ENCODE results near the gene CYSRT1.

The CYSRT1 gene

DNA sequence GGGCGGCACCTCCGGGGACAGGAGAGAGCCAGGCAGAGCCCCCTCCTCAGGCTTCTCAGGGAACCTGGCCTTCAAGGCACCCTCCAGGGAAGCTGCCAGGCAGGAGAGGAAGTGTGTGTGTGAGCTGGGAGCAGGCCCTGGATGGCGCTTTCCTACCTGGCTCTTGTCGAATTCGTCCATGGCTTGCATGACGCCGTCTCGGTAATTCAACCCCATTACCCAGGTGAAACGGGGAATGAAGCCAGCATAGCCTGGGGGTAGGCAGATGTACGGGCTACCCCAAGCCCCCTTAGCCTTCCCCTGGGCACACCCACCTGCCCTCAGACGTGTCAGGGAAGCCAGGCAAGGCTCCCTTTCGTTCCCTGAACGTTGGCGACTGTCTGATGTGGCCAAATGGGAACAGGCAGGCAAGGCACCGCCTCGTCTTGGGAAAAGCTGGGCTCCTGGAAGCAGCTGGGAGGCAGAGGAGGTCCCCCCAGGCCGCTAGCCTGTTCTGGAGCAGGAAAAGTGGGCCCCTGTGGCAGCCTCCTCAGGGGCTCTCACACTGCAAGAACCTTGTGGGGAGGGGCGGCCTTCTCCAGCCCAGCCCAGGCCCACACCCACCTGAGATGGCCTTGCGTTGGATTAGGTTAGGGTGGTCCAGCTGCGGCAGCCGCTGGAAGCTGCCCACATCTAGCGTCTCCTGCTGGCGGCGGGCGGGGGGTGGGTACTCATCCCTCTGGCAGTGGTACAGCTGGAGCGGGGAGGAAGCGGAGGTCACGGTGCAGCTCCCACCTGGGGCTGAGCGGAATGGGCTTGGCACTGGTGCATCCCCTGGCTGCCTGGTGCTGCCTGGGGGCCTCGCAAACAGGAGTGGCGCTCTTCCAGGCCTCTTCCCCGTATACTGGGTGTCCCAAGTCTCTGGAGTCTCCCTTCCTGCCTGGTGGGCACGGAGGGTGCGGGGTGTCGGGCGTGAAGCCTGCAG, 19.8 kb downstream of the CYSRT1 start:
- TF ChIP-seq, protein P1, sequence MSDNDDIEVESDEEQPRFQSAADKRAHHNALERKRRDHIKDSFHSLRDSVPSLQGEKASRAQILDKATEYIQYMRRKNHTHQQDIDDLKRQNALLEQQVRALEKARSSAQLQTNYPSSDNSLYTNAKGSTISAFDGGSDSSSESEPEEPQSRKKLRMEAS (IDR thresholded peaks at IDR 0.05) = no peak
- TF ChIP-seq ZBTB7A (IDR thresholded peaks at IDR 0.05; ENCODE audit: low read depth) = no peak
- no peak for TF ChIP-seq TEAD4 (IDR thresholded peaks at IDR 0.05)
- no peak for TF ChIP-seq EP300 (IDR thresholded peaks at IDR 0.05; ENCODE audit: borderline replicate concordance)
- TF ChIP-seq CREB1 (IDR thresholded peaks at IDR 0.05; ENCODE audit: low read depth) = no peak
- no peak for TF ChIP-seq EGR1 (IDR thresholded peaks at IDR 0.05)
- no peak for TF ChIP-seq RAD21 (IDR thresholded peaks at IDR 0.05; ENCODE audit: low read depth)
- TF ChIP-seq, protein P2, sequence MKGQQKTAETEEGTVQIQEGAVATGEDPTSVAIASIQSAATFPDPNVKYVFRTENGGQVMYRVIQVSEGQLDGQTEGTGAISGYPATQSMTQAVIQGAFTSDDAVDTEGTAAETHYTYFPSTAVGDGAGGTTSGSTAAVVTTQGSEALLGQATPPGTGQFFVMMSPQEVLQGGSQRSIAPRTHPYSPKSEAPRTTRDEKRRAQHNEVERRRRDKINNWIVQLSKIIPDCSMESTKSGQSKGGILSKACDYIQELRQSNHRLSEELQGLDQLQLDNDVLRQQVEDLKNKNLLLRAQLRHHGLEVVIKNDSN (IDR thresholded peaks at IDR 0.05) = no peak
- no peak for TF ChIP-seq YY1 (IDR thresholded peaks at IDR 0.05; ENCODE audit: low read depth)
- no peak for TF ChIP-seq NFIC (IDR thresholded peaks at IDR 0.05)
- TF ChIP-seq CEBPB (IDR thresholded peaks at IDR 0.05) = no peak
- no peak for TF ChIP-seq TAF1 (IDR thresholded peaks at IDR 0.05; ENCODE audit: low read depth)
- TF ChIP-seq TCF12 (IDR thresholded peaks at IDR 0.05; ENCODE audit: low read depth) = no peak
- TF ChIP-seq FOXM1 (IDR thresholded peaks at IDR 0.05; ENCODE audit: borderline replicate concordance, low read depth) = no peak

DNA sequence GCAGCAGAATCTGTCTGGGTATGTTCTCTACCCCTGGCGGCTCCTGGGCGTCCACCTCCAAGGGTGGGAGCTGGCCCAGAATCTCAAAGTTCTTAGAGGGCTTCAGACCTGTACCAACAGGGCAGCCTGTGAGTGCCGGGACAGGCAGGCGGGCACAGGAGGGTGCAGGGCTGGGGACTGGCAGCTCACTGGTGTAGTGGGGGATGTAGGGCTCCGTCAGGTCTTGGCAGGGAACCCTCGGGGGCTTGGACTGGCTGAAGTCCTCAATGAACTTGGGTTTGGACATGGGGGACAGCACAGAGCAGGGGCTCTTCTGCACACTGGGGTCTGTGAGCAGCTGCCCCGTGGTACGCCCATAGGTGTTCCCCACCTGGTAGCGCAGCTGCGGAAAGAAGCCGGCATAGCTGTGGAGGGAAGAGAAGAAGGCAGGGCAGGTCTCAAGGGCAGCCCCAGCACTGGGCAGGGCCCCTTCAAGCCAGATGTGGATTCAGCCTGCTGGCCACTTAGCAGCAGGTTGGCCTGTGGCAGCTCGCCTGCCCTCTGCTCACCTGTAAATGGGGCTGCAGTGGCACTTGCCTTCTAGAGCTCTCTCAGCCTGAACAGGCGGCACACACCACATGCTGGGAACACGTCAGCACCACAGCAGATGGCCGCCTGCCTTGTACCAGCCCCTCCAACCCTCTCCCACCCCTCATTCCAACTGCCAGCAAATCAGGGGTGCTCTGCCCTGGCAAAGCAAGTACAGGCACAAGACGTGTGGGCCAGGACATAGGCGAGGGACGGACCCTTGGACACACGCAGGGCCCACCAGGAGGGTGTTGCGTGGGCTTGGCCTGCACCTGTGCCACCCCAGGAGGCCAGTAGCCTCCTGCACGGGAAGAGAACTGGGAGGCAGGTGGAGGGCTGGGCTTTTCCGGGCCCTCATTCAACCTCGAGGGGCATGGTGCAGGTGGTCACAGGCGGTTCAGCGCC, 20.8 kb downstream of the CYSRT1 start:
- TF ChIP-seq, protein P3, sequence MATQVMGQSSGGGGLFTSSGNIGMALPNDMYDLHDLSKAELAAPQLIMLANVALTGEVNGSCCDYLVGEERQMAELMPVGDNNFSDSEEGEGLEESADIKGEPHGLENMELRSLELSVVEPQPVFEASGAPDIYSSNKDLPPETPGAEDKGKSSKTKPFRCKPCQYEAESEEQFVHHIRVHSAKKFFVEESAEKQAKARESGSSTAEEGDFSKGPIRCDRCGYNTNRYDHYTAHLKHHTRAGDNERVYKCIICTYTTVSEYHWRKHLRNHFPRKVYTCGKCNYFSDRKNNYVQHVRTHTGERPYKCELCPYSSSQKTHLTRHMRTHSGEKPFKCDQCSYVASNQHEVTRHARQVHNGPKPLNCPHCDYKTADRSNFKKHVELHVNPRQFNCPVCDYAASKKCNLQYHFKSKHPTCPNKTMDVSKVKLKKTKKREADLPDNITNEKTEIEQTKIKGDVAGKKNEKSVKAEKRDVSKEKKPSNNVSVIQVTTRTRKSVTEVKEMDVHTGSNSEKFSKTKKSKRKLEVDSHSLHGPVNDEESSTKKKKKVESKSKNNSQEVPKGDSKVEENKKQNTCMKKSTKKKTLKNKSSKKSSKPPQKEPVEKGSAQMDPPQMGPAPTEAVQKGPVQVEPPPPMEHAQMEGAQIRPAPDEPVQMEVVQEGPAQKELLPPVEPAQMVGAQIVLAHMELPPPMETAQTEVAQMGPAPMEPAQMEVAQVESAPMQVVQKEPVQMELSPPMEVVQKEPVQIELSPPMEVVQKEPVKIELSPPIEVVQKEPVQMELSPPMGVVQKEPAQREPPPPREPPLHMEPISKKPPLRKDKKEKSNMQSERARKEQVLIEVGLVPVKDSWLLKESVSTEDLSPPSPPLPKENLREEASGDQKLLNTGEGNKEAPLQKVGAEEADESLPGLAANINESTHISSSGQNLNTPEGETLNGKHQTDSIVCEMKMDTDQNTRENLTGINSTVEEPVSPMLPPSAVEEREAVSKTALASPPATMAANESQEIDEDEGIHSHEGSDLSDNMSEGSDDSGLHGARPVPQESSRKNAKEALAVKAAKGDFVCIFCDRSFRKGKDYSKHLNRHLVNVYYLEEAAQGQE (IDR thresholded peaks at IDR 0.05; ENCODE audit: low read depth) = no peak
- no peak for TF ChIP-seq EGR1 (IDR thresholded peaks at IDR 0.05)
- TF ChIP-seq CEBPB (IDR thresholded peaks at IDR 0.05) = no peak
- TF ChIP-seq YY1 (IDR thresholded peaks at IDR 0.05; ENCODE audit: low read depth) = no peak
- no peak for TF ChIP-seq CREB1 (IDR thresholded peaks at IDR 0.05; ENCODE audit: low read depth)
- TF ChIP-seq ZBTB7A (IDR thresholded peaks at IDR 0.05; ENCODE audit: low read depth) = no peak
- TF ChIP-seq, protein P2 (IDR thresholded peaks at IDR 0.05) = no peak

DNA sequence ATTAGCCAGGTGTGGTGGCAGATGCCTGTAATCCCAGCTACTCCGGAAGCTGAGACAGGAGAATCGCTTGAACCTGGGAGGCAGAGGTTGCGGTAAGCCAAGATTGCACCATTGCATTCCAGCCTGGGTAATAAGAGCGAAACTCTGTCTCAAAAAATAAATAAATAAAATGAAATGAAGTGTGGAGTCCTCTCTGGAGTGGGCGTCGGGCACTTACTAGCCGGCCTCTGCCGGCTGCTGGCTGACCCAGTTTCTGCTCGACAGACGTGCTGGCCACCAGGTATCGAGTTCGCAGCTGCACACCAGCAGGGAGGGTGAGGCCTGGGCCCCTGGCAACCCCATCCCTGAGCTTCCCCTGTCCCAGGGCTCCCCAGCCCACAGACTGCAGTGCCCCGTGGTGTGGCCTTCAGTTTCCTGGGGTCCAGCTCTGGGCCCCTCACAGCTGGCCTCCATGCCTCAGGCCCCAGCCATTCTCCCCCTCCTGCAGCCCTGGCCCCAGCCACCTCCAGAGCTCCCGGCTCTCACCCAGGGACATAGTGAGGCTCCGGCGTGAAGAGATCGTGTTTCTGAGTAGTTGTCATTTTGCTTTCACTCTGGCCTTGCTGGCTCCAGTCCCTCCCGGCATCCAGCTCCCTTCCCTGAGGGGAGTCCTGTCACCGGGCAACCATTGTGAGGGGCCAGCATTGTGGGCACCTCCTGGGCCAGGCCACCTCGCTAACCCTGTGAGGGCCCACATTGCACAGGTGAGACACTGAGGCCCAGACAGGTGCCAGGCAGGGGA, 22.4 kb downstream of the CYSRT1 start:
- TF ChIP-seq CREB1 (IDR thresholded peaks at IDR 0.05; ENCODE audit: low read depth) (no peak), TCF12 (IDR thresholded peaks at IDR 0.05; ENCODE audit: low read depth) (no peak)

DNA sequence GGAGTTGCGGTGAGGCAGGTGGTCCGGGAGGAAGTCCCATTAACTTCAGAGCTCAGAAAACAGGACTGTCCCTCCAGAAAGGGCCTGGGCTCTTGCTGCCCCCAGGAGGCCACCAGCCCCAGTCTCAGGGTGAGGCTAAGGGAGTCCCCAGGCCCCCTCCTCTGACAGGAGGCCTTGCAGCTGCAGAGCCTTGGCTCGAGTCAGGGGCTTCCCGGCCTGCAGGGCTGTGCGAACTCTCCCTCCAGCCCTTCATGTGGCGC, 22.9 kb downstream of the CYSRT1 start:
- TF ChIP-seq TAF1 (IDR thresholded peaks at IDR 0.05; ENCODE audit: low read depth) (no peak), CREB1 (IDR thresholded peaks at IDR 0.05; ENCODE audit: low read depth) (no peak), TCF12 (IDR thresholded peaks at IDR 0.05; ENCODE audit: low read depth) (no peak), TEAD4 (IDR thresholded peaks at IDR 0.05) (no peak), EGR1 (IDR thresholded peaks at IDR 0.05) (no peak), FOXM1 (IDR thresholded peaks at IDR 0.05; ENCODE audit: borderline replicate concordance, low read depth) (no peak)
- TF ChIP-seq, protein P2 (IDR thresholded peaks at IDR 0.05) = no peak

DNA sequence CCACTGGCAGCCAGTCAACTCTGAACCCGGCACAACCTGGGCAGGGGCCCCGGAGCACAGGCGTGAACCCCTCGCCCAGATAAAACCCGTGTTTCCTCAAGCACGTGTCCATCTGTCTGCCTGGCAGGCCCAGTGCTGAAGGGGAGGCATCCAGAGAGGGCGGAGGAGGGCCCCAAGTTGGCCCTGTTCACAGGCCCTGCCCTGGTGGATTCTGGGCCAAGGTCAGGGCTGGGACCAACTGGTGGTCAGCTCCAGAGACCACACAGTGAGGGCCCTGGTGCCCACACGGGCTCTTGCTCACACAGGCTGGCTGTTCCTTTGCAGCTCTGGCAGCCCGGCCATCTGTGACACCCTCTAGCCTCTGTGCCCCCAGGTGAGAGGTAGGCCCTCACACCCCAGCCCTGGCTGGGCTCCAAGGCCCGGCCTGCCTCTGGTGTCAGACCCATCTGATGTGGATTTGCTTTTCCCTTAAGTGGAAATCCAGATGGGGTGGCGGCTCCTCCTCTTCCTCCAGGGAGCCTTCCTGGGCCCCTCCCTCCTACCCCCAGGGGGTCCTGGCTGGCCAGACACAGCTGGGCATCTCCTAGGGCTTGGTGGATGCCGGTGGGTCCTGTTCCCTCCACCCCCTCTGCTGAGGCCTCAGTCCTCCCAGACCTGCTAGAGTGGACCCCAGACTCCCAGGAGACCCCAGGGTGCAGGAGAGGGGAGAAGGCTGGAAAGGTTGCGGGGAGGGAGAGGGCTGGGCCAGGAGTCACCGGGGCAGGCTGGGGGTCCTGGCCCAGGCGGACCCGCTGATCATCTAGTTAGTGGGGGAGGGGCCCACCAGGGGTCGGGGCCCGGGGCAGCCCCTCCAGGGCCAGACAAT, 25.6 kb downstream of the CYSRT1 start:
- TF ChIP-seq, protein P2 (IDR thresholded peaks at IDR 0.05) = no peak
- no peak for TF ChIP-seq TEAD4 (IDR thresholded peaks at IDR 0.05)
- no peak for TF ChIP-seq NFIC (IDR thresholded peaks at IDR 0.05)
- no peak for TF ChIP-seq CREB1 (IDR thresholded peaks at IDR 0.05; ENCODE audit: low read depth)
- TF ChIP-seq FOXM1 (IDR thresholded peaks at IDR 0.05; ENCODE audit: borderline replicate concordance, low read depth) = no peak
- TF ChIP-seq EP300 (IDR thresholded peaks at IDR 0.05; ENCODE audit: borderline replicate concordance) = no peak
- no peak for TF ChIP-seq EGR1 (IDR thresholded peaks at IDR 0.05)
- no peak for TF ChIP-seq RAD21 (IDR thresholded peaks at IDR 0.05; ENCODE audit: low read depth)
- no peak for TF ChIP-seq TCF12 (IDR thresholded peaks at IDR 0.05; ENCODE audit: low read depth)
